Measurements from ENCODE around the gene PRMT7.
A peak's percentile ranks its signal among the peaks of the same experiment; 100 is the strongest.

PRMT7 gene

GRCh38 chr16:68306633-68307032, 4.2 kb upstream of the PRMT7 start:
- no peak for DNase-seq (ENCODE audit: low read depth, low spot score)

- no peak for DNase-seq (ENCODE audit: low read depth, low spot score)
Measured at GRCh38 chr16:68309799-68310198, 1.0 kb upstream of the PRMT7 start.

- DNase-seq (ENCODE audit: low read depth, low spot score): no peak
Measured at GRCh38 chr16:68310437-68310773, 414 bp upstream of the PRMT7 start.

- DNase-seq (ENCODE audit: low read depth, low spot score): no peak
Measured at GRCh38 chr16:68313116-68313515, 2.3 kb downstream of the PRMT7 start.

DNA sequence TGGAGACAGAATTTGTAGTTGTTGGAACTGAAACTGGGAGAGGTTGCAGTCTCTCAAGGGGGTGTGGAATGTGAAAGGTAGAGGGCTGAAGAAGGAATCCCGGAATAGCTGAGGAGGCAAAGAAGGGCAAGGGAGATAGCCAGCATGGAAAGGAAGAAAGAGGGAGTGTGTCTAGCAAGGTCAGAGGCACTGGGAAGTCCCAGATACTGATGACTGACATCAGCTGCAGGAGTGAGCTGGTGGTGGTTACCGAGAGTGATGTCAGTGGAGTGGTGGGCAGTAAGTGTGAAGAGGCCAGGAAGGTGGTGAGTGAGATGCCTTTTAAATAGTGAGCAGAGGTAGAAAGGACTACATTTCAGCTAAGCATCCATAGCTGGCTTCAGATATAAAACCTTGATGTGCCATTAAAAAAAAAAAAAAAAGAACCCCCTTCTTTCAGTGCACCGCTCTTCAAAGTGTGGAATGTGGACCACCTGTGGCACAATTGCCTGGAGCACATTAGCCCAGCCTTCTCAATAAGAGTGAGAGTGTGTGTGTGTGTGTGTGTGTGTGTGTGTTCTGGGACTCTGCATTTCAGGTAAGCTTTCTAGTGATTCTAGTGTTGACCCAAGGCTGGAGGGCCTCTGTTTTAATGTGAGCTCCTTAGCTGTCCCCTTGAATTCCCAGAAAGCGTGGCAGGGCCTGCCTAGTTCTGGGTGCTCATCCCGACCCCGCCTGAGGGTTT, 8.5 kb downstream of the PRMT7 start:
- DNase-seq (ENCODE audit: low read depth, low spot score): no peak

- DNase-seq (ENCODE audit: low read depth, low spot score): no peak
Measured at GRCh38 chr16:68324336-68324735, 13.5 kb downstream of the PRMT7 start.

- DNase-seq (ENCODE audit: low read depth, low spot score): no peak
Measured at GRCh38 chr16:68324780-68325357, 14.1 kb downstream of the PRMT7 start.

DNA sequence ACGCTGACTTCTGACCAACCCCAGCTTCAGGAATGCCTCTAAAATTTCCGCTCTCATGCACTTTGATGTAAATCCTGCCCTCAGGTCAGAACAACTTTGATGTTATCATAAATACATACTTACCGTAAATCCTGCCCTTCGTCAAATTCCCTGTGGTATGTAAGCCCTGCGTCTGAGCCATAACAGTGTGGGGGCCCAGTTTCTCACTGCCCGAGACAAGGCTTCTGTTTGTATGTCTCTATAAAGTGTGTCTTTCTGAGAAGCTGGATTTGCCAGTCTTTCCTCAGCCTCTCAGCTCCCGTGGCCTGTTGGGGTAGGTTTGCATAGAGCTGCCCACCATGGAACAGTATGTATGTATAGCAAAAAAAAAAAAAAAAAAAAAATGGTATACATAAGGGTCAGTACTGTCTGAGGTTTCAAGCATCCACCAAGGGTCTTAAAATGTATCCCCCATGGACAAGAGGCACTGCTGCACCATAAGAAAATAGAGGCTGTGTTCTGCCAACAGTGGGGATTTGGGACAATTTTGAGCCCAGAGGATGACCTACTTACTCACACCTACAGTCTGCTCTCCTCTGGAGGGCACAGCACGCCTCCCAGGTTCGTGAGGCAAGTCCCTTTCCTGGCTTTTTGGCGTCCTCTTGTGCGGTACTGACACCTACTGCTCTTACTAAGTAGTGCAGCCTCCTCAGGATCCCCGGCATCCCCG, 17.5 kb downstream of the PRMT7 start:
- DNase-seq (ENCODE audit: low read depth, low spot score): peak; percentile 68

DNA sequence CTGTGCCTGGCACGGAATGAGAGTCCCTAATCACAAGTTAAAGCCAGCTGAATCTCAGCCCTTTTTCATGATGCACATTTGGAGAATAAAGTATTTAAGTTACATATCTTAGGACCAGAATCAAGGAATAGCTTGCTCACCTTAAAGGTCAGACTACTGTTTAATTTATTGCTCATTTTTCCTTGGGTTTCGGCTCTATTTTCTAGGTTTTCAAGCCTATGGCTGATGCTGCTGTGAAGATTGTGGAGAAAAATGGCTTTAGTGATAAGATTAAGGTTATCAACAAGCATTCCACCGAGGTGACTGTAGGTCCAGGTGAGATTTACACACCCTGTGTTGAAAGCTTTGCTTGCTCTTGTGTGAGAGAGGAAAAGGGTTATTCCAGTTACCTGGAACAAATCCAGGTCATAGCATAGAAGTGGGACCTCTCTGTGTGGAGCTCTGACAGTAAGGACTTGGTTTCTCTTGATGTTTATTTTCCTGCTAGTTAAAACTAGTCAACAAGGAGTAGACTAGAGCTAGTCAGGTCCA, 18.1 kb downstream of the PRMT7 start:
- no peak for DNase-seq (ENCODE audit: low read depth, low spot score)

DNA sequence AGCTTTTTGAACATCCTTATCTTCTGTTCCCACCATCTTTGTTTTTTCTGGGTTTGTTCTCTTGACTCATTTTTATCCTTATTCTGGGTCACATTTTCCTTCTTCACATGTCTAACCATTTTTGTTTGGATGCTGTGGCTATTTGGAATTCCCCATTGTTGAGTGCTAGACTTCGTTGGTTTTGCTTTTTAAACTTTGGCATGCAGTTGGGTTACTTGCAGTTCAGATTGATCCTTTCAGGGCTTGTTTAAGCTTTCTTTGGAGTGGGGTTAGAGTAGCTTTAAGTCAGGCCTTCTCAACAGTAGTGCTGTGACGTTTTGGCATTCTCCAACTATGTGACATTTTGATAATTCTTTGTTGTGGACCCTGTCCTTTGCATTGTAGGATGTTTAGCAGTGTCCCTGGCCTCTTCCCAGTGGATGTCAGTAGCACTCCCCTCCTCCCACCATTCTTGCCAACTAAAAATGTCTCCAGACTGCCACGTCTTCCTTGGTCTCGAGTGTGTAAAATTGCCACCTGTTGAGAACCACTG, 21.1 kb downstream of the PRMT7 start:
- no peak for DNase-seq (ENCODE audit: low read depth, low spot score)

DNA sequence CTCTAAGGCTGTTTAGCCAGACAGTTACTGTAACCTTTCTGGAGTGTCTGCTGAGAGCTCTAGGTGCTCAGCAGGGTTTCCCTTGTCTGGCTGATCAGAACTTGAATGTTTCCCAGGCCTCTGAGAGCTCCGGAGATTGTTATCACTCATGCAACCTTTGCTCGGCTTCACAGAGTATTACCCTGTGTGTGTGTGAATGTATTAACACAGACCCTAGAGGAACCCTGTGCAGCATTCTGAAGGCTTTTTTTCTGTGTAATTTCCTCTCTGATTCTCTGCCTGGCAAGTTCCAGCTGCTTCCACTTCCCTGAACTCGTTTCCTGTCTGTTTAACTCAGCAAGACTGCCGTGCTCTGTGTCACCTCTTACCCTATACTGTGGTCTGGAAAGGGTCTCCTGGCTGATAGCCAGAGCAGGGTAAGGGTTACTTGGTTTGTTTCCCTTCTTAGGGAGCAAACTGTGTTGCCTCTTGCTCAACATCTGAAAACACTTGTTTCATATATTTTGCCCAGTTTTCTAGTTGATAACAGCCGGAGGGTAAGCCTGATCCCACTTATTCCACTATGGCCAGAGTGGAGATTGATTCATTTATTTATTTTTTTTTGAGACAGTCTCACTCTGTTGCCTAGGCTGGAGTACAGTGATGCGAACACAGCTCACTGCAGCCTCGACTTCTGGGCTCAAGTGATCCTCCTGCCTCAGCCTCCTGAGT, 21.7 kb downstream of the PRMT7 start:
- no peak for DNase-seq (ENCODE audit: low read depth, low spot score)

DNA sequence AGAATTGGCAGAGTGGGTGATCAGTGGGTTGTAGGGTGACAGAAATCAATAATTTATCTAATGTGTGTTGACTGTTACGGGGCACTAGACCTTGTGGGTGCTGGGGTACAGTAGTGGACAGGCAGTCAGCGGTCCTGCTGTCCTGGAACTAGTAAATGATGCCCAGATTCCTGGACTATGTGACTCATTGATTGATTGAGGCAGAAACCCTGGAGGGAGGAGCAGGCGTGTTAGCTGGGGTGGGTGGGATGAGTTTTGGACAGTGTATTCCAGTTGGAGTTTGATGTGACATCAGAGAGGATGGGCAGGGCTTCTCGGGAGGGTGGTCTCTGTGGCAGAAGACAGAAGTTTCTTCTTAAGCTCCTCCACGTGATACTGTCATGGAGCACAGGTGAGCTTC, 24.4 kb downstream of the PRMT7 start:
- no peak for DNase-seq (ENCODE audit: low read depth, low spot score)

DNA sequence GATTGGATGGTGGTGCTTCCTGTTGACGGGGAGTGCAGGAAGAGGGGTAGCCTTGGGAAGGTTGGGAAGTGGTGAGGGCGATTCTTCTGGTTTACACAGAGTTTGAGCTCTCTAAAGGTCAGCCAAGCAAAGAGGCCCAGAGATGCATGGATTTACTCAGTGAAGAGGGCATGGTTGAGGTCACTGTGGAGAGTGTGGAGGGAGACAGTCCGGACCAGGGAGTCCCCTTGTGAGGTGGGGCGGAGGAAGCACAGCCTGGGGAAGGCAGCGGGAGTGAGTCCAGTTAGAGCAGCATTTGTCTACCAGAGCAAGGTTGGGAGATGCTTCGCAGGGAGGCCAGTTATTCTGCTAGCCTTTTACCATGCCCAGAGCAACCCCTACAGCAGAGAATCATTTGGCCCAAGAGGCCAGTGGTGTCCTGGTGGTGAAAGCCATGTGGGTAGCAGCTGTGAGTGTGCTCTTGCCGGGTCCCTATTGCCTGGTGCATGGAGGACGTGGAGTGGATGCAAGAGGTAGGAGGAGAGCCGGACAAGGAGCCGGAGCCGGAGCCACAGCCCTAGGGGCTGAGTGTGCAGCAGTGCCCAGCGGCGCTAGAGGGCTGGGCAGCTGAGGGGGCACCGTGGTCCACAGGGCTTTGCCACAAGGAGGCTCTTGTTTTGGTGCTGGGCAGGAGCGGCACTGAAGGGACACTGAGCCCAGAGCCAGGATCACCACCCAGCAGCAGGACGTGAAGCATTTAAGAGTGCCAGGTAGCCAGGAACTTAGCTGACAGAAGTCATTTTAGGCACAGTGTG, 27.7 kb downstream of the PRMT7 start:
- DNase-seq (ENCODE audit: low read depth, low spot score): no peak

GRCh38 chr16:68339214-68339613, 28.4 kb downstream of the PRMT7 start:
- no peak for DNase-seq (ENCODE audit: low read depth, low spot score)

GRCh38 chr16:68342620-68343019, 31.8 kb downstream of the PRMT7 start:
- no peak for DNase-seq (ENCODE audit: low read depth, low spot score)

- DNase-seq (ENCODE audit: low read depth, low spot score): no peak
Measured at GRCh38 chr16:68343137-68343536, 32.3 kb downstream of the PRMT7 start.

DNA sequence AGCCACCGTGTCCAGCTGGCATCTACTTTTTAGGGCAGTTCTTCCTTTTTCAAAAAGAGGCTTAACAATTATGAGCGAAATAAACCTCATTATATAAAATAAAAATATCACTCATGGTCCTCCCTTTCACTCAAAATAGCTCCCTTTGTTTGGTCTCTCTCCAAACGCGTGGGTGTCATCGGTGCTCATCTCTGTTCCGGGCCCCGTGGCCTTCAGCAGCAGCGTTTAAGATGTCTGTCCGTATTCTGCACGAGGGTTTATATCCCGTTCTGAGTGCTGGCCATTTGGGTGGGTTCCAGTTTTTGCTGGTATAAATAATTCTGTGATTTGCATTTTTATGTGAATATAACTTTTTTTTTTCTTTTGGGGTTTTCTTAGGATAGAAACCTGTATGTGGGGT, 33.4 kb downstream of the PRMT7 start:
- no peak for DNase-seq (ENCODE audit: low read depth, low spot score)

DNA sequence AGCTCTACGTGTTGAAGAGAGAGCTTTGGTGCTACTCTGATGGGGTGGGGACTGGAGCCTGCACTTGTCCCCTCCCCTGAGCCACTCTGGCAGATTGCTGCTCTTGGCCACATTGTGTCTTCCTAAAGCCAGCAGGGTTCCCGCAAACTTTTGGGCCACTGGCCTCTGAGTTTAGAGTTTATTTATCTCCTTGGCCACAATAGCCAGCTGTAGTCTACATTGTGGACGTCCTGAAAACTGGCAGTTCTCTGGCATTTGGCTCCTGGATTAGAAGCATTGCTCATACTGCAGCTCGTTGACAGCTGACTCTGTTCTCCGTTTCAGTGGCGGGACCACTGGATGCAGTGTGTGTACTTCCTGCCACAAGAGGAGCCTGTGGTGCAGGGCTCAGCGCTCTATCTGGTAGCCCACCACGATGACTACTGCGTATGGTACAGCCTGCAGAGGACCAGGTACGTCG, 34.6 kb downstream of the PRMT7 start:
- no peak for DNase-seq (ENCODE audit: low read depth, low spot score)

DNA sequence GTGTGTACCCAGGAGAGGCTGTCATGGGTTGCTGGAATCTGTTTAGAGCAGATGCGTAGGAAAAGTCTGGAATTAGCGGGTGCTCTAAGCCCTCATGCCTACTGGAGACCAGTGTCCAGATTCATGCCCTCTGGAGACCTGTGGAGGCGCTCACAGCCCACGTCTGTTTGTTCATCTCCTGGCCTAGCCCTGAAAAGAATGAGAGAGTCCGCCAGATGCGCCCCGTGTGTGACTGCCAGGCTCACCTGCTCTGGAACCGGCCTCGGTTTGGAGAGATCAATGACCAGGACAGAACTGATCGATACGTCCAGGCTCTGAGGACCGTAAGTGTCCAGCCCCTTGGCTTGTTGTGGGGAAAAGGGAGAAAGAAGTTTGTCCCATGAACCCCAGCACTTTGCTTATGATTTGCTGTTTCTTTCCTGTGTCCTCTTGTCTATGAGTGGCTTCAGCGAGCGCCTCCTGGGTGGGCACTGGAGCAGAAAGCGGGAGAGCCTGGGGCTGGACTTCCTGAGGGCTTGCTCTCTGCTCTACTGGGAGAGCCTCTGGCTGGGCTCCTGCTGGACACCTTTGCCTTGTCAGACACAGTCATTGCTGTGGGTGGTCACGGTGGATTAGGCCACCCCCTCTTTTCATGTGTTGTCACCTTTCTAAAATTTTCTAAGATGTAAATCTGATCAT, 35.3 kb downstream of the PRMT7 start:
- DNase-seq (ENCODE audit: low read depth, low spot score): no peak

DNA sequence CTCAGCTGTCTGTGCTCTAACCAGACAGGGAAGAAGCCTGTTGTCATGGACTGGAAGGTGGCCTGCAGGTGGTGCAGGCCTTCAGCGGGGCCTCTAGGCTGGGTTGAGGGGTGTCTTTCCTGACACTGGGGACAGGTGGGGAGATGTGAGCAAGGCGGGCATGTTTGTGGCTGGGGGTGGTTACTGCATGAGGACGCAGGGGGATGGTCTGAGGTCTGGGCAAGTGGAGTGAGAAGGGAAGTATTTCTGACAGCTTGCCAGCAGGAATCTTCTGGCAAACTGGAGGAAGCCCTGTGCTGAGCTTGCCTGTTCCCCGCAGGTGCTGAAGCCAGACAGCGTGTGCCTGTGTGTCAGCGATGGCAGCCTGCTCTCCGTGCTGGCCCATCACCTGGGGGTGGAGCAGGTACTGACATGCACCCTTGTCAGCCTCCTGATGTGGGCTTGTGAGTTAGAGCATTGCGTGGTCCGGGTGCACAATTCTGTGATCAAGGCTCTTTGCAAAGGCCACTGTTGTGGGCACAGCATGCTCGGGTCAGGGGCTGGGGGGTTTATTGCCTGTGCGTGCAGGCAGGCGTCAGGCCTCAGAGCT, 36.2 kb downstream of the PRMT7 start:
- no peak for DNase-seq (ENCODE audit: low read depth, low spot score)

Measured in activated naive CD8-positive, alpha-beta T cell treated with anti-CD3 and anti-CD28 coated beads, Interleukin-2, amount 50 U/mL, for 16 hours (primary cell).